ENCODE data around the gene CFAP298. TPM values are rescaled to one million over a fixed set of nuclear protein-coding genes. Genes with fewer than 3 reads are reported as not detected.

The CFAP298 gene
- total and polyA plus RNA-seq, 10 of the 15 experiments (the other 5 are each of a cell fraction or from before 2014, with no cell fraction given): 9.5 to 79.1 (median 30.2) TPM

GRCh38 chr21:32612075-32612998, at the start of gene CFAP298 (continued):
- TF ChIP-seq NFXL1 (IDR thresholded peaks at IDR 0.05; ENCODE audit: borderline replicate concordance) (no peak), RAD51 (IDR thresholded peaks at IDR 0.05) (no peak), ZZZ3 (IDR thresholded peaks at IDR 0.05; ENCODE audit: control insufficient read depth, insufficient read length, low read depth) (no peak), MEF2A (IDR thresholded peaks at IDR 0.05; ENCODE audit: insufficient read depth, low read depth, low read length) (no peak), FOXM1 (IDR thresholded peaks at IDR 0.05; ENCODE audit: low read depth, low read length) (0 out of 2 replicates have a peak, but pooled peaks have one; percentile 15), STAT1 (conservative IDR thresholded peaks at IDR 0.05) (0 out of 2 replicates have a peak, but pooled peaks have one; percentile 76), ATF3 (IDR thresholded peaks at IDR 0.05; ENCODE audit: borderline replicate concordance, extremely low read depth, low read depth, low read length) (no peak), KLF5 (IDR thresholded peaks at IDR 0.05; ENCODE audit: partially characterized antibody) (peak; percentile 78), BRCA1 (IDR thresholded peaks at IDR 0.05; ENCODE audit: low read depth, low read length) (no peak), FOXK2 (IDR thresholded peaks at IDR 0.05) (peak; percentile 85), SPI1 (IDR thresholded peaks at IDR 0.05; ENCODE audit: borderline replicate concordance, insufficient read depth, low read depth, low read length) (peak; percentile 33; the same call in 1 of the 2 replicates), ZBTB11 (CRISPR knock-in tag; IDR thresholded peaks at IDR 0.05) (peak; percentile 88), EP300 (IDR thresholded peaks at IDR 0.05; ENCODE audit: borderline replicate concordance in 1 of 2, control insufficient read depth in 1 of 2, low read depth in 2 of 2, low read length in 2 of 2) (peak in 1 of 2 experiments; percentile 11; a peak in 1 of 4 replicates), TBL1XR1 (IDR thresholded peaks at IDR 0.05; ENCODE audit: low read depth, low read length) (no peak), MTA3 (IDR thresholded peaks at IDR 0.05; ENCODE audit: borderline replicate concordance, low read length) (no peak), LARP7 (IDR thresholded peaks at IDR 0.05) (peak; percentile 86), IRF5 (IDR thresholded peaks at IDR 0.05; ENCODE audit: borderline replicate concordance) (no peak), TARDBP (IDR thresholded peaks at IDR 0.05; ENCODE audit: borderline replicate concordance) (no peak), CBX5 (IDR thresholded peaks at IDR 0.05; ENCODE audit: low read depth) (peak; percentile 86; the same call in 1 of the 2 replicates), RBBP5 (conservative IDR thresholded peaks at IDR 0.05) (no peak)
- TF ChIP-seq, protein P1, sequence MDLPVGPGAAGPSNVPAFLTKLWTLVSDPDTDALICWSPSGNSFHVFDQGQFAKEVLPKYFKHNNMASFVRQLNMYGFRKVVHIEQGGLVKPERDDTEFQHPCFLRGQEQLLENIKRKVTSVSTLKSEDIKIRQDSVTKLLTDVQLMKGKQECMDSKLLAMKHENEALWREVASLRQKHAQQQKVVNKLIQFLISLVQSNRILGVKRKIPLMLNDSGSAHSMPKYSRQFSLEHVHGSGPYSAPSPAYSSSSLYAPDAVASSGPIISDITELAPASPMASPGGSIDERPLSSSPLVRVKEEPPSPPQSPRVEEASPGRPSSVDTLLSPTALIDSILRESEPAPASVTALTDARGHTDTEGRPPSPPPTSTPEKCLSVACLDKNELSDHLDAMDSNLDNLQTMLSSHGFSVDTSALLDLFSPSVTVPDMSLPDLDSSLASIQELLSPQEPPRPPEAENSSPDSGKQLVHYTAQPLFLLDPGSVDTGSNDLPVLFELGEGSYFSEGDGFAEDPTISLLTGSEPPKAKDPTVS (IDR thresholded peaks at IDR 0.05; ENCODE audit: low read depth, low read length): no peak
